Muscle layer of colon (tissue), 2 donors: Measurements from ENCODE around the gene TMEM86B.

Experiments
- H3K27ac ChIP-seq: one replicate; pipeline ENCODE4 v1.7.0; 2013; ENCODE audit warnings: low read depth, mild to moderate bottlenecking, low read length, moderate library complexity
- H3K27me3 ChIP-seq, 2 donors: one replicate each; pipeline ENCODE4 v1.7.0; 2013; ENCODE audit warnings: low read length in 2 of 2, mild to moderate bottlenecking in 2 of 2; ENCODE audit not compliant: insufficient read depth in 2 of 2, control insufficient read depth in 1 of 2
- H3K36me3 ChIP-seq: one replicate; pipeline ENCODE4 v1.7.0; 2013; ENCODE audit warnings: mild to moderate bottlenecking, low read length; ENCODE audit not compliant: insufficient read depth
- H3K4me1 ChIP-seq: one replicate; pipeline ENCODE4 v1.7.0; 2013; ENCODE audit warnings: mild to moderate bottlenecking, low read length; ENCODE audit not compliant: insufficient read depth
- H3K4me3 ChIP-seq, 2 donors: one replicate each; pipeline ENCODE4 v1.7.0; 2013; ENCODE audit warnings: low read length in 2 of 2, low read depth in 1 of 2, mild to moderate bottlenecking in 1 of 2, moderate library complexity in 1 of 2
- H3K9ac ChIP-seq: one replicate; pipeline ENCODE4 v1.7.0; 2013; ENCODE audit warnings: low read length
- H3K9me3 ChIP-seq: one replicate; pipeline ENCODE4 v1.7.0; 2013; ENCODE audit warnings: mild to moderate bottlenecking, low read length
- donor health status: abdominal sarcoma.
- donor health status: Adenocarcinoma of cecum.

TMEM86B gene

GRCh38 chr19:55179606-55180484, 48.7 kb downstream of the TMEM86B start, which contains the start of gene SYT5:
TSS of gene SYT5 (minus strand) at chr19:55180289. CDS start at chr19:55179041, 1,248 bp downstream.
- Histone ChIP-seq H3K4me1 (peaks cover 11% of the 10 kb centered on the region), H3K36me3 (no peaks in the 10 kb centered on the region), H3K9ac (no peak within 1 kb of the TSS), H3K9me3 (no peaks in the 10 kb centered on the region), H3K4me3 (no peak within 1 kb of the TSS), H3K27me3 (peaks cover 61 to 72% of the 10 kb centered on the region in 2 donors), H3K27ac (no peak within 1 kb of the TSS)

- Histone ChIP-seq H3K36me3 (no peaks in the 10 kb centered on the region), H3K4me1 (peaks cover 11% of the 10 kb centered on the region), H3K9me3 (no peaks in the 10 kb centered on the region), H3K27ac (no peak overlapping the region), H3K4me3 (no peak overlapping the region), H3K9ac (no peak overlapping the region), H3K27me3 (peaks cover 69 to 81% of the 10 kb centered on the region in 2 donors)
Observed at GRCh38 chr19:55178781-55179599, 49.6 kb downstream of the TMEM86B start.
